GM18502 (cell line): ENCODE measurements around the gene C9orf152.
"Not testable (repeated sequence)": the region's sequence is repeated elsewhere in the genome, so short reads cannot be mapped to it uniquely, and the experiment has no call there.

Experiments
- ATAC-seq: cut with Tn5 transposase; IDR thresholded peaks from one replicate; pipeline ENCODE4 v1.9.1; 2021; ENCODE audit warnings: mild to moderate bottlenecking; ENCODE audit not compliant: unreplicated experiment, poor library complexity

The C9orf152 gene

DNA sequence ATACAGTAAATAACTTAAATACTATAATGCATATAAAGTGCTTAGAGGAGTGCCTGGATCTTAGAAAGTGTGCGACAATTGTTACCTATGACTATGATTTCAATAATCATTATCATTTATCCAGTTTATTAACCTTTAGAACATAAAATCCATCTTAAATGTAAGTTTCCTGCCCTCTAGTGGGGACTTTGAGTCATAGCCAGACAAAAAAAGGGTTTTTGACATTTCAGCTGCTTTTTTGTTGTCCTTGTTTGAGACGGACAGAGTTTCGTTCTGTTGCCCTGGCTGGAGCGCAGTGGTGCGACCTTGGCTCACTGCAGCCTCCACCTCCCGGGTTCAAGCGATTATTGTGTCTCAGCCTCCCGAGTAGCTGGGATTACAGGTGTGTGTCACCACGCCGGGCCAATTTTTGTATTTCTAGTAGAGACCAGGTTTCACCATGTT, 9.7 kb upstream of the C9orf152 start:
- ATAC-seq, result no peak

- ATAC-seq, result no peak
These were observed 6.8 kb upstream of the C9orf152 start for GRCh38 chr9:110214586-110215355.

DNA sequence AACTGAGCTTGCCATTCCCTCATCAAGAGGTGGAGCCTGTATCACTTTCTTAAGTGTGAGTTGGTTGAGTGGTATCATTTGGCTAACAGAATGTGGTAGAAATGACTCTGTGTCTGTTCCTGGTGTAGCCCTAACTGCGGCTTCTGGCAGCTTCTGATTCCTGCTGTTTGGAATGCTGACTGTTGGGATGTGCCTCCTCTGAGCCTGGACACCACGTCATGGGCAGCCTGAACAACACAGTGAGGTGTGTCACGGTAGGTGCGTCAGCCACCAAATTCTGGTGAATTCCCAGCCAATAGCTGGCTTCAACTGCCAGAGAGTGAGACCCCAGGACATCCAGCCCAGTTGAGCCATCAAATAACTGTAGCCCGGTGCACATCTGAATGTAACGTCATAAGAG, 6.1 kb upstream of the C9orf152 start:
- no peak for ATAC-seq

- ATAC-seq, result no peak
These were observed 5.6 kb upstream of the C9orf152 start for GRCh38 chr9:110213413-110214044.

DNA sequence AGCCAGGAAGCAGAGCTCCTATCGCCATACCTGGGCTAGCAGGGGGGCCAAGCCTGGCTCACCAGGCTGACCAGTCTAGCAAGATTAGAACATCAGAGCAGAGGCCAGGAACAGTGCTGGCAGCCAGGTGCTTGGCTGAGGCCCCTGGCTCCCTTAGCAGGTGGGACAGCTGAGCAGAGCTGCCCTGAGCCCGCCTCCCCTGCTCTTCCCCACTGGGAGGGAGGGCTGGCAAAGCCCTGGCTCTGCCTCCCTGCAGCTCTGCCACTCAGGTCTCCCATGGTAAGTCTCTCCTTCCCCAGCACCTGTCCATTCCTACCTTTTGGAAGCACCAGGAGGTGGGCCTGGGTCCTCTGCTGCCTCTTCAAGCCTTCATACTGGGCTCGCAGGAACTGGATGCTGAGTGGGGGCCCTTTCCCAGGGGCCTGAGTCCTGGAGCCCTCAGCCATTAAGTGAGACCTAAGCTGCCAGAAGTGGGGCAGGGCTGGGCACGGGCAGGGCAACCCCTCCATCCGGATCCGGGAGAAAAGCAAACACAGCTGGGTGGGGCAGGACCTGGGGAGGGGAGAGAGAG, 803 bp downstream of the C9orf152 start:
- ATAC-seq, result no peak

GRCh38 chr9:110206389-110206788, 1.6 kb downstream of the C9orf152 start:
- no peak for ATAC-seq

DNA sequence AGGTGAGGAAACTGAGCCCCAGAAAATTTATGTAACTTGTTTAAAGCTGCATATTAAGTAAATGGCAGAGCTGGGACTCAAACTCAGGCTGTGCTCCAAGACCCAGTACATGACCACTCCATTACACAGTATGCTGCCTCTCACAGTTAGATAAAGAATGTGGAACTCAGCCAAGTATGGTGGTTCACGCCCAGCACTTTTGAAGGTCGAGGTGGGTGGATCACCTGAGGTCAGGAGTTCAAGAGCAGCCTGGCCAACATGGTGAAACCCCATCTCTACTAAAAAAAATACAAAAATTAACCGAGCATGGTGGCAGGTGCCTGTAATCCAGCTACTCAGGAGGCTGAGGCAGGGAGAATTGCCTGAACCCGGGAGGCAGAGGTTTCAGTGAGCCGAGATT, 2.3 kb downstream of the C9orf152 start:
- ATAC-seq, result not testable (repeated sequence)

DNA sequence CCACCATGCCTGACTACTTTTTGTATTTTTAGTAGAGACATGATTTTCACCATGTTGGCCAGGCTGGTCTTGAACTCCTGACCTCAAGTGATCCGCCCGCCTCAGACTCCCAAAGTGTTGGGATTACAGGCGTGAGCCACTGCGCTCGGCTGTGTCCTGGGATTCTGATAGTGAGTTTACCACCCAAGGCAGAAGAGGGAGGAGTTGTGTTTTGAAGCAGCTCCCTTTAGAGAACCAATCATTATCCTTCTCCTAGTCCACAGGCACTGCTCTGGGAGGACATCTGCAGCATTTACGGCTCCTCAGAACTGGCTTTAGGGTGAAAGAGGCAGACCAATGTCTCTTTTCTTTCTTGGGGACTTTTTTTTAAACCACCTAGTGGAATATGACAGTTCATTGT, 5.7 kb downstream of the C9orf152 start:
- ATAC-seq, result no peak

DNA sequence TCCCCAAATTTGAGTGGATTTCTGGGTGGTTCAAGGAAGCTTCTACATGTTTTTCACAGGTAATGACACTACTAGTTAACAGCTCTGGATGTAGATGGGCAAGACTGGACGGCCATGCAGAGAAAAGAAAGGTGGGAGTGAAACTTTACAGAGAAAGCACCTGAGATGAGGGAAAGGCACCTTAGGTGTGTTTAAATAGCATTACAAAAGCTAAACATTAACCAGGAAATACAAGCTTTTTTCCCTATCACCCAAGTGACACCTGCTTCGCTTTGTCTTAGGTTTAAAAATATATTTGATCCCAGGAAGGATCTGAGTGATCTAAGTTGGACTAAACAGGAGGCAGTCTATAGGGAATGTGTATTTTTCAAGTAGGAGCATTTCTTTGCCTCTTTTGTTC, 8.3 kb downstream of the C9orf152 start:
- ATAC-seq, result no peak

- no peak for ATAC-seq
These were observed 9.6 kb downstream of the C9orf152 start for GRCh38 chr9:110198357-110198756.

DNA sequence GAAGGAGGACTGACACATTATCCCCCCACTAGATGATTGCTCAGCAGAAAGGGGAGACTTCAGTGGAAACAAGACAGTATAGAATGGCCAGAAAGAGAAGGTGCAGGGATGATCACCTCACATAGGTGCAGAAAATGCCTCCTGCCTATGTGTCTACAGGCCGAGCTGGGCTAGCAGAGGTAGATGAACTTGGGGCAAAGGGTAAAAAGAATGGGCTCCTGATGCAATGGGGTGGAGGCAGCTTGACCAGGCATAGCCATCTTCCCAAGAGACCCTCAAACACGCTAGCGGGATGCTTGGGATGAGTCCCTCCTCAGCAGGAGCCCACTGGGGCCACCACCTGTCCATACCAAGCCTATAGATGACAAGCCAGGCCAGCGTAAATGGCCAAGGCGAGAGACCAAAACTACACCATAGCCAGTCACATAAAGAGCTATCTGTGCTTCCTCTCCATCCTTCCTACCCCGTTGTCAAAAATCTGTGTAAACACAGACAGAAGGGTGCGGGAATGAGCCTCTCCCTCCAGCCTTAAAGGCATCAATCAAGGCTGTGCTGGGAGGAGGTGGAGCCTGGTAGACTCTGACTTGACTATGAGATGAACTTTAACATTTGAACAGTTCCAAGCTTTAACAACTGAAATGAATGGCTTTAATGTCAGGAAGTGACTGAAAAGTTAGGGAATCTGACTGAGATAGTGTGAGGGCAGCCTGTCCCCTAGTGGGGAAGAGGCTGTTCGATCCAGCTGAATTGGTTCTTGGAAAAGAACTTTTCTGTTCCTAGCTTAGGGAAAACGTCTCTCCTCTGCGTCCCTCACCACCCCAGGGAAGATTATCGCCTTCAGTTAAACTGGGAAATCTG, 10.4 kb downstream of the C9orf152 start:
- no peak for ATAC-seq

- not testable (repeated sequence) for ATAC-seq
These were observed 11.9 kb downstream of the C9orf152 start for GRCh38 chr9:110196084-110196499.

DNA sequence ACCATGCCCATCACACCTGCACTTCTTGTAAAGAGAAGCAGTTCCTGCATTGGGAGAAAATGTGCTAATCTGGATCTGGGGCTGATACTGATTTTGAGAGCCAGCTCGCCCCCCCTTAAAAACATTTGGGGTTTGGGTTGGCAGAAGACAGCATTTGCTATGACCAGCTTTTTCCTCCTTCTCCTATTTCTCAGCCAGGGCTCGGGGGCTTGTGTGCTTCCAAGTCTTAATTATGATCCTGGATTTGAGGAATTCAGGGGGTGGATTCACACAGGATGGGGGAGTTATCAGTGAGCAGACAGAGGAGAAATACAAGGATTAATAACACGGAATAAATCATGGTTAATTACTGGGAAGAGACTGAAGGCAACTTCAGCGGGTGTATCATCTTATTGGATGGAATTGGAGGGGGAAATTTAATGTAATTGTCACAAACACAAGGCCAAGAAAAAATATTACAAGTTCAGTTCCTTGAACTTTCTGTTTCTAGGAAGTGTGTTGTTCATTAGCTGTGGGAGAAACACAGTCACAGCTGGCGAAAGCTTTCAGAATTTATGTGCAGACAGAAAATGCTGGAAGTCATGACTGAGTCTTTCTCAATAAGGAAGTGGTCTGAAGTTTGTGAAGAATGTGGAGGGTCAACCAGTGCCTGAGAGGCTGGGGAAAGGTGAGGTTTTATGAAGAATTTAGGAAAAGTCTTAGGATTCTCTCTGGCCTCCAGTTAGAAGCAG, 15.3 kb downstream of the C9orf152 start:
- no peak for ATAC-seq

- ATAC-seq, result no peak
These were observed 16.3 kb downstream of the C9orf152 start for GRCh38 chr9:110191615-110192014.

DNA sequence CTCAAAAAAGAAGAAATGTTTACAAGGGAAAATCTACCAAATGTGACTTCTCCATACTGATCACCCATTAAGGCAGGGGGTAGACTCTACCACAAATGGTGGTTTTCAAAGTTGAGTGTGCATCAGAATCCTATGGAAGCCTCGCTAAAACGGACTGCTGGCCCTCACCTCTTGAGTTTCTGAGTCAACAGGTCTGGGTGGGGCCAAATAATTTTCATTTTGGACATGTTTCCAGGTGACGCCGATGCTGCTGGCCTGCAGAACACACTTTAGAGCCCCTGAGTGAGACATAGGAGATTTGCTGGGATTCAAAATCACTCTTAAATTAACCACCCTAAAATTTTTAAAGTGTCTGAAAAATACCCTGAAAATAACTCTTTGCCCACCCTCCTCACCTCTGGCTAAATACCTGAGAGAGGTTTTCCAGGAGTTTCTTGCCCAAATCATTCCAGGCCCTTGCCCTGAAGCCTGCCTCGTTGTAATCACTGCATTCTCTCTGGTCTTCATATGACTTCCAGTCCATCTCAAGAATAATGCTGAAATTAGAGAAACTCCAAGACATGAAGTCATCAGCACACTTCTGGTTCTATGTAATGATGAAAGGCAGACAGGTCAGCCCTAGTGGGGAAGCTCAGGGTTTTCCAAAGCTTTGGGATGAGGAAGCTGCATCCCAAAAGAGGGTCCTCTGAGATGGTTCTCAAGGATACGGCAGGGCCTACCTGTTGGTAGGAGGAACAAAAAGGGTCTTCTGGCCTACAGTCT, 18.2 kb downstream of the C9orf152 start:
- ATAC-seq, result no peak

DNA sequence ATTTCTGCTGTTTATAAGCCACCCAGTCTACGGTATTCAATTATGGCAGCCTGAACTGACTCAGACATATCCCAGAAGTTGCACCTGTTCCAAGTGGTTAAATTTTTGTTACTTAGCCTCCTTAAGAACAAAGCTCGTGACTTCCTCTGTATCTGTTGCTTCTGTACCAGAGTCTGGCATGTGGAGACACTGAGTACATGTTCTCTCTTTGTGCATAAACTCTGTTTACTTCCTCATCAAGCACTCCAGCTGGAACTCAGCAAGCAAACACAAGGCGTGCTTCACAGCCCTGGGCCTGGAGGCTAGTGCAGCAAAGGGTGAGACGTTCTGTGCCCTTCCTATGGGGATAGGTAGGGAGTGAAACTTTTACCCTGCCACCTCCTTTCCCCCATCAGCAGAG, 19.0 kb downstream of the C9orf152 start:
- no peak for ATAC-seq

DNA sequence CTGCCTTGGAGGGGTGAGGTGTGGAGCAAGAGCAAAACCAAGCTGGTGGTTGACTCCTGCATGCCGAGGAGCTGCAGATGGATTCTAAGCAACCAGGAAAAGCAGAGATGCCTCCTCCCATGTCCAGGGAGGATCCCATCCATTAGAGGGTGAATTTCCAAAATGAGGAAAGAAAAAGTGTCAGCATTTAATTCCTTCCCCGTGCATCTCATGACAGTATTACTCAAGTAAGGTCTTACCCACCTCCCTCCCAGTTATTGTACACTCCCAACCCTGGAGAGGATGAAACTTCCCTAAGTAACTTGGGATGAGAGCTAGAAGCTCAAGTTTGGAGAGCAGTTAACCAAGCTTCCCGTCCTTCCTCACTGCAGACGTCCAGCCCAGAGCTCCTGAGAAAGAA, 19.9 kb downstream of the C9orf152 start:
- ATAC-seq, result no peak

- no peak for ATAC-seq
These were observed 20.8 kb downstream of the C9orf152 start for GRCh38 chr9:110187126-110187525.

GRCh38 chr9:110186254-110186653, 21.7 kb downstream of the C9orf152 start:
- no peak for ATAC-seq
